ENCODE results near the gene TMEM108.

TMEM108 gene

GRCh38 chr3:133439563-133439962, 401.4 kb downstream of the TMEM108 start:
- Mint-ChIP-seq H3K4me3 (no peak overlapping the region), H3K9me3 (peaks cover 8% of the 10 kb centered on the region), H3K27ac (no peak overlapping the region), H3K4me1 (ENCODE audit: low read depth) (peaks cover 27% of the 10 kb centered on the region), H3K27me3 (no peaks in the 10 kb centered on the region), H3K36me3 (ENCODE audit: low read depth) (no peaks in the 10 kb centered on the region)

DNA sequence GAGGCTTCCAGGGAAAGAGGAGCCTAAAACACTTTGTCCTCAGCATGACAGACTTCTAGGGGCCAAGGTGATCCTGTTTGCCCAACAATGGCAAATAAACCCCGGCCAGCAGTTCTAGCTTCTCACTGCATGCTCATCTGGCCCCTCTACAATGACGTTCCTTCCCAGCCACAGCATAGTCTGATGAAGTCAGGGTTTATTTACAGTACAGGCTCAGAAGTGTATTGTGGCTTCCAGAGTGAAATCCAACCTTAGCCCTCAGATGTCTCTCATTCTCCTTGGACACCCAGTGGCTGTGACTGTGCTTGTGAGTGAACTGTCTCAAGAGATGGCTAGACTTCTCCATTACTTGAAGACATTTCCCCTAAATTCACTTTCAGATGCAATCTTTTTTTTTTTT, 402.5 kb downstream of the TMEM108 start:
- peaks cover 27% of the 10 kb centered on the region for H3K4me1 Mint-ChIP-seq (ENCODE audit: low read depth)
- no peak overlapping the region for H3K27ac Mint-ChIP-seq
- no peaks in the 10 kb centered on the region for H3K27me3 Mint-ChIP-seq
- no peaks in the 10 kb centered on the region for H3K36me3 Mint-ChIP-seq (ENCODE audit: low read depth)
- peaks cover 8% of the 10 kb centered on the region for H3K9me3 Mint-ChIP-seq
- H3K4me3 Mint-ChIP-seq = no peak overlapping the region

GRCh38 chr3:133441867-133442270, 403.7 kb downstream of the TMEM108 start:
- Mint-ChIP-seq H3K9me3 (peaks cover 8% of the 10 kb centered on the region), H3K27me3 (no peaks in the 10 kb centered on the region), H3K4me3 (peak overlapping the region; percentile 74), H3K27ac (peak overlapping the region; percentile 65), H3K36me3 (ENCODE audit: low read depth) (no peaks in the 10 kb centered on the region), H3K4me1 (ENCODE audit: low read depth) (peaks cover 27% of the 10 kb centered on the region)

- peaks cover 27% of the 10 kb centered on the region for H3K4me1 Mint-ChIP-seq (ENCODE audit: low read depth)
- H3K27ac Mint-ChIP-seq = peak overlapping the region; percentile 65
- H3K9me3 Mint-ChIP-seq = peaks cover 8% of the 10 kb centered on the region
These were observed 404.3 kb downstream of the TMEM108 start for GRCh38 chr3:133442518-133442917.

GRCh38 chr3:133443649-133444422, 405.6 kb downstream of the TMEM108 start:
- H3K27me3 Mint-ChIP-seq = no peaks in the 10 kb centered on the region
- H3K27ac Mint-ChIP-seq = no peak overlapping the region
- peaks cover 39% of the 10 kb centered on the region for H3K4me1 Mint-ChIP-seq (ENCODE audit: low read depth)
- peaks cover 8% of the 10 kb centered on the region for H3K9me3 Mint-ChIP-seq
- H3K4me3 Mint-ChIP-seq = no peak overlapping the region
- H3K36me3 Mint-ChIP-seq (ENCODE audit: low read depth) = no peaks in the 10 kb centered on the region

More at GRCh38 chr3:133442518-133442917, 404.3 kb downstream of the TMEM108 start:
- no peaks in the 10 kb centered on the region for H3K36me3 Mint-ChIP-seq (ENCODE audit: low read depth)
- H3K27me3 Mint-ChIP-seq = no peaks in the 10 kb centered on the region
- no peak overlapping the region for H3K4me3 Mint-ChIP-seq

GRCh38 chr3:133444423-133444774, 406.2 kb downstream of the TMEM108 start:
- H3K36me3 Mint-ChIP-seq (ENCODE audit: low read depth) = no peaks in the 10 kb centered on the region
- H3K27me3 Mint-ChIP-seq = no peaks in the 10 kb centered on the region
- H3K4me1 Mint-ChIP-seq (ENCODE audit: low read depth) = peaks cover 44% of the 10 kb centered on the region
- H3K4me3 Mint-ChIP-seq = no peak overlapping the region
- peaks cover 5% of the 10 kb centered on the region for H3K9me3 Mint-ChIP-seq
- H3K27ac Mint-ChIP-seq = no peak overlapping the region

DNA sequence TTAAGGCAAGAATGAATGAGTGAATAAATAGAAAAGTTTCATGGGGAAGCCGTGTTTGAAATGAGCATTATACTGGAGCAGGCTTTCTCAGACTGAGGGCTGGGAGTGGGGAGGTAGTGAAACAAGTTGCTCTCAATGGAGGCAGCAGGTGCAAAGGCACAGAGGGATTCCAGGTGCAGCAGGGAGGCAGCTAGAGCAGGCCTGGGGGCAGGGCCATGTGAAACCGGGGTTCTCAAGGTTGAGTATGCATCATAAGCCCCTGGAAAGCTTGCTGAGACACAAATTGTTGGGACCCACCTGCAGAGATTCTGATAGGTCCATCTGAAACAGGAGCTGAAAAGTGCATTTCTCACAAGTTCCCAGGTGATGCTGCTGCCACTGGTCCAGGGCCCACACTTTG, 406.9 kb downstream of the TMEM108 start:
- H3K4me3 Mint-ChIP-seq = no peak overlapping the region
- H3K4me1 Mint-ChIP-seq (ENCODE audit: low read depth) = peaks cover 49% of the 10 kb centered on the region
- no peaks in the 10 kb centered on the region for H3K27me3 Mint-ChIP-seq
- no peak overlapping the region for H3K27ac Mint-ChIP-seq
- H3K36me3 Mint-ChIP-seq (ENCODE audit: low read depth) = no peaks in the 10 kb centered on the region
- H3K9me3 Mint-ChIP-seq = no peaks in the 10 kb centered on the region
